CD8-positive, alpha-beta memory T cell (primary cell): ENCODE results near the gene GPATCH4. TPM values are rescaled to one million over a fixed set of nuclear protein-coding genes. Genes with fewer than 3 reads are reported as not detected.
"Not testable (repeated sequence)": the region's sequence is repeated elsewhere in the genome, so short reads cannot be mapped to it uniquely, and the experiment has no call there.

Source experiments
- CTCF ChIA-PET: fragments of 350-600 bp; sonication (Branson Sonifier 250); formaldehyde crosslinking; loops from one replicate; lab custom pipeline; 2021; ENCODE audit warnings: antibody characterized with exemption; lab: Charles Lee
- POLR2A ChIA-PET: fragments of 350-600 bp; sonication (Branson Sonifier 250); formaldehyde crosslinking; loops from one replicate; lab custom pipeline; 2021; ENCODE audit warnings: antibody characterized with exemption; lab: Charles Lee
- DNase-seq, 5 donors: peaks; one replicate each; pipeline versions ENCODE4 v3.0.0 to v3.0.0-alpha.2; 2020 to 2022; ENCODE audit warnings: mixed read lengths in 1 of 5
- H3K27ac ChIP-seq: one replicate; pipeline ENCODE4 v1.7.0; 2013; ENCODE audit warnings: low read depth, mild to moderate bottlenecking, low read length, moderate library complexity
- H3K27me3 ChIP-seq: 2 replicates; pipeline ENCODE4 v1.7.0; 2013; ENCODE audit warnings: low read length, mild to moderate bottlenecking; ENCODE audit not compliant: insufficient read depth, poor library complexity, severe bottlenecking
- H3K36me3 ChIP-seq: 2 replicates; pipeline ENCODE4 v1.7.0; 2013; ENCODE audit warnings: mild to moderate bottlenecking, low read length, moderate library complexity; ENCODE audit not compliant: insufficient read depth
- H3K4me1 ChIP-seq: 2 replicates; pipeline ENCODE4 v1.7.0; 2013; ENCODE audit warnings: mild to moderate bottlenecking, low read length, moderate library complexity; ENCODE audit not compliant: insufficient read depth
- H3K4me3 ChIP-seq: 2 replicates; pipeline ENCODE4 v1.7.0; 2013; ENCODE audit warnings: mild to moderate bottlenecking, low read length
- H3K9me3 ChIP-seq: 2 replicates; pipeline ENCODE4 v1.7.0; 2013; ENCODE audit warnings: mild to moderate bottlenecking, low read length
- H3K27ac Mint-ChIP-seq, 8 donors: one replicate each; pipeline ENCODE4 v1.8.0; 2020 to 2021; ENCODE audit warnings: mixed read lengths in 8 of 8, mild to moderate bottlenecking in 6 of 8, inconsistent platforms in 3 of 8, moderate library complexity in 3 of 8
- H3K27me3 Mint-ChIP-seq, 2 donors: one replicate each; pipeline ENCODE4 v1.8.0; 2020 to 2021; ENCODE audit warnings: mixed read lengths in 2 of 2, mild to moderate bottlenecking in 1 of 2, moderate library complexity in 1 of 2
- H3K36me3 Mint-ChIP-seq, 3 donors: one replicate each; pipeline ENCODE4 v1.8.0; 2020 to 2021; ENCODE audit warnings: mixed read lengths in 3 of 3, inconsistent platforms in 1 of 3, mild to moderate bottlenecking in 1 of 3
- H3K4me1 Mint-ChIP-seq, 3 donors: one replicate each; pipeline ENCODE4 v1.8.0; 2020 to 2021; ENCODE audit warnings: mixed read lengths in 3 of 3, inconsistent platforms in 1 of 3, mild to moderate bottlenecking in 1 of 3
- H3K4me3 Mint-ChIP-seq, 7 donors: one replicate each; pipeline ENCODE4 v1.8.0; 2020 to 2021; ENCODE audit warnings: mixed read lengths in 7 of 7, mild to moderate bottlenecking in 6 of 7, moderate library complexity in 4 of 7, inconsistent platforms in 2 of 7
- H3K9me3 Mint-ChIP-seq, 5 donors: one replicate each; pipeline ENCODE4 v1.8.0; 2020 to 2022; ENCODE audit warnings: mixed read lengths in 5 of 5, mild to moderate bottlenecking in 3 of 5, moderate library complexity in 2 of 5, inconsistent platforms in 1 of 5
- polyA plus RNA-seq: library from polyadenylated mRNA; unstranded; fragments of 300-500 nt; fragmentation: Illumina TruSeq; gene quantifications from one replicate; pipeline ENCODE4 v1.2.3, GENCODE V29; 2021
- total RNA-seq, 2 experiments: library from RNA; stranded (reverse); gene quantifications; one replicate each; pipeline ENCODE4 v1.2.3, GENCODE V29; 2021

Gene GPATCH4
- total and polyA plus RNA-seq, 3 experiments from 2014 or later = 58.7 to 131 (median 123) TPM

DNA sequence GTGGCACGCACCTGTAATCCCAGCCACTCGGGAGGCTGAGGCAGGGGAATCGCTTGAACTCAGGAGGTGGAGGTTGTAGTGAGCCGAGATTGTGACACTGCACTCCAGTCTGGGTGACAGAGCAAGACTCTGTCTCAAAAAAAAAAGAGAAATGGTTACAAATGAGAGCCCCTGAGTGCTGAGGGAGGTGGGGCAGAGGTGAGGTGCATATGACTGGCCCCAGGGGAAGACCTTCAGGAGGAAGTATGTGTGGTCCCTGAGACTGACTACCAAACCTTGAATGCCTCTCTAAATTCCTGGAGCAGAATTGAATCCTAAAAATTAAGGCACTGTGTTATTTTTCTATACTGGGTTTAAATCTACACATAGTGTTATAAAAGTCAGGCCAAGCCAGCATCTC, 6.1 kb upstream of the GPATCH4 start:
- CTCF ChIA-PET, H3K9me3 Mint-ChIP-seq: not testable (repeated sequence)
- H3K4me1 Mint-ChIP-seq = peaks cover 10 to 21% (median 14%) of the 10 kb centered on the region in 3 donors

DNA sequence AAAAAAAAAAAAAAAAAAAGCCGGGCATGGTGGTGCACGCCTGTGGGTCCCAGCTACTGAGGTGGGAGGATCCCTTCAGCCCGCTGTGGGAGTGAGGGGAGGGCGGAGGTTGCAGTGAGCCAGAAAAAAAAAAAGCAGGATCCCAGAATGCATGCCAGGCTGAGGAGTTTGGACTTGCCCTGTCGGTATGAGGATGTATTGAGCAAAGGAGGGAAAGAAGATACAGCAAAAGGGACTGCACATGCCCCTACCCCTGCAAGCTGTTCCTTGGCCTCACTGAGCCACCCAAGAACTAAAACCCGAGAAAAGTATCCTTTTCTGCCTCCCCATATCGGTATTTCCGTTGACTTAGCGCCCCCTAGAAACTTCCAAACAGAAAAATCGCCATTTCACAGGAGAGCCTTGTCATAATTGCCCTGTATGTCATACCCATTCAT, 1.3 kb upstream of the GPATCH4 start:
- H3K4me3 Mint-ChIP-seq = peak overlapping the region; percentile 54 to 80 (median 68)
- H3K36me3 Mint-ChIP-seq = peaks cover 0 to 25% (median 2%) of the 10 kb centered on the region in 3 donors
- DNase-seq = no peak
- no peaks in the 10 kb centered on the region for H3K9me3 Mint-ChIP-seq
- no peaks in the 10 kb centered on the region for H3K27me3 ChIP-seq
- peak overlapping the region in 3 of 8 donors; percentile 50 to 64 (median 51) for H3K27ac Mint-ChIP-seq
- ChIA-PET POLR2A (interaction anchor here (1.1 kb wide), 1 partner anchor 102 kb away, joined by 7 read pairs; the partner anchor contains the start of gene MEF2D), CTCF (interaction anchor here (0.9 to 2.5 kb wide), 3 partner anchors 9 to 217 kb away, joined by 3 to 8 read pairs (median 3); no protein-coding TSS in a partner anchor)
- H3K4me1 Mint-ChIP-seq = peaks cover 32 to 36% (median 35%) of the 10 kb centered on the region in 3 donors
- no peak overlapping the region for H3K4me3 ChIP-seq
- H3K27me3 Mint-ChIP-seq = no peaks in the 10 kb centered on the region
- peaks cover 32% of the 10 kb centered on the region for H3K4me1 ChIP-seq
- no peak overlapping the region for H3K27ac ChIP-seq
- peaks cover 14% of the 10 kb centered on the region for H3K36me3 ChIP-seq
- H3K9me3 ChIP-seq = no peaks in the 10 kb centered on the region

More for the DNA sequence above, 6.1 kb upstream of the GPATCH4 start:
- H3K27me3 Mint-ChIP-seq = peaks cover 5 to 20% of the 10 kb centered on the region in 2 donors
- H3K9me3 ChIP-seq, H3K4me3 Mint-ChIP-seq, H3K4me3 ChIP-seq, POLR2A ChIA-PET, H3K27ac Mint-ChIP-seq, DNase-seq, H3K36me3 ChIP-seq, H3K27me3 ChIP-seq, H3K36me3 Mint-ChIP-seq, H3K27ac ChIP-seq: not testable (repeated sequence)
- peaks cover 17% of the 10 kb centered on the region for H3K4me1 ChIP-seq

DNA sequence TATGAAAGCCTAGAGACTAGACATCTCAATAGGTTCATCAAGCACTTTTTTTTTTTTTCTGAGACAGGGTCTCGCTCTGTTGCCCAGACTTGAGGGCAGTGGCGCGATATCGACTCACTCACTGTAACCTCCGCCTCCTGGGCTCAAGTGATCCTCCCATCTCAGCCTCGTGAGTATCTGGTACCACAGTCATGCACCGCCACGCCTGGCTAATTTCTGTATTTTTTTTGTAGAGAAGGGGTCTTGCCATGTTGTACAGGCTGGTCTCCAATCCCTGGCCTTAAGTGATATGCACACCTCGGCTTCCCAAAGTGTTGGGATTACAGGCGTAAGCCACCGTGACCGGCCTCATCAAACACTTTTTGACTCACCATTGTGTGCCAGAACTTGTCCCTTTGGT, 613 bp upstream of the GPATCH4 start:
- no peaks in the 10 kb centered on the region for H3K9me3 Mint-ChIP-seq
- Histone ChIP-seq H3K4me3 (peak overlapping the region; percentile 97), H3K36me3 (peaks cover 21% of the 10 kb centered on the region), H3K9me3 (no peaks in the 10 kb centered on the region), H3K4me1 (peaks cover 32% of the 10 kb centered on the region), H3K27me3 (no peaks in the 10 kb centered on the region), H3K27ac (peak overlapping the region; percentile 68)
- ChIA-PET CTCF (interaction anchor here (0.9 to 2.5 kb wide), 6 partner anchors 9 to 216 kb away, joined by 3 to 11 read pairs (median 5); partner anchors contain the start of gene MEF2D), POLR2A (interaction anchor here (1.0 to 1.3 kb wide), 4 partner anchors 10 to 145 kb away, joined by 3 to 7 read pairs (median 4); partner anchors contain the start of genes MEF2D and NAXE)
- H3K4me1 Mint-ChIP-seq = peaks cover 34 to 36% (median 35%) of the 10 kb centered on the region in 3 donors
- peak overlapping the region; percentile 84 to 100 (median 95) for H3K4me3 Mint-ChIP-seq
- H3K36me3 Mint-ChIP-seq = peaks cover 0 to 32% (median 2%) of the 10 kb centered on the region in 3 donors
- H3K27ac Mint-ChIP-seq = peak overlapping the region; percentile 72 to 100 (median 96)
- H3K27me3 Mint-ChIP-seq = no peaks in the 10 kb centered on the region
- no peak for DNase-seq

DNA sequence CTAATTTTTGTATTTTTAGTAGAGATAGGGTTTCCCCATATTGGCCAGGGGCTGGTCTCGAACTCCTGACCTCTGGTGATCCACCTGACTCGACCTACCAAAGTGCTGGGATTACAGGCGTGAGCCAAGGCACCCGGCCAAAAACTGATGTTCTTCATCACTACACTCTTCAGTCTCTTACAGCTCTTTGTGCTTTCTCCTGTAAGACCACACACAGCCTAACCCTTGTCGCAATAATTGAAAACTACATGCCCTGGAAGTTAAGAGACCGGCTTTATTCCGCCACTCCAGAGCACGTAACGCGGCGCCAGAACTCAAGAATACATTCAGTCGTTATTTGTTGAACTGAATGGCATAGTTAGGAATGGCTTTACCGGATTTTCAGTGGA, 552 bp downstream of the GPATCH4 start:
- H3K4me3 ChIP-seq = peak overlapping the region; percentile 97
- Mint-ChIP-seq H3K4me3 (peak overlapping the region; percentile 84 to 100 (median 95)), H3K36me3 (peaks cover 0 to 44% (median 1%) of the 10 kb centered on the region in 3 donors), H3K4me1 (peaks cover 34 to 36% (median 35%) of the 10 kb centered on the region in 3 donors), H3K9me3 (no peaks in the 10 kb centered on the region), H3K27me3 (no peaks in the 10 kb centered on the region), H3K27ac (peak overlapping the region; percentile 72 to 100 (median 98))
- peak overlapping the region; percentile 68 for H3K27ac ChIP-seq
- no peak for DNase-seq
- ChIA-PET POLR2A (interaction anchor here (1.0 to 1.5 kb wide), 4 partner anchors 10 to 143 kb away, joined by 3 to 5 read pairs (median 4); partner anchors contain the start of genes MEF2D and NAXE), CTCF (interaction anchor here (1.2 to 2.5 kb wide), 4 partner anchors 10 to 215 kb away, joined by 4 to 11 read pairs (median 6); partner anchors contain the start of gene NAXE)
- H3K4me1 ChIP-seq = peaks cover 32% of the 10 kb centered on the region
- H3K27me3 ChIP-seq = no peaks in the 10 kb centered on the region
- no peaks in the 10 kb centered on the region for H3K9me3 ChIP-seq
- peaks cover 24% of the 10 kb centered on the region for H3K36me3 ChIP-seq

DNA sequence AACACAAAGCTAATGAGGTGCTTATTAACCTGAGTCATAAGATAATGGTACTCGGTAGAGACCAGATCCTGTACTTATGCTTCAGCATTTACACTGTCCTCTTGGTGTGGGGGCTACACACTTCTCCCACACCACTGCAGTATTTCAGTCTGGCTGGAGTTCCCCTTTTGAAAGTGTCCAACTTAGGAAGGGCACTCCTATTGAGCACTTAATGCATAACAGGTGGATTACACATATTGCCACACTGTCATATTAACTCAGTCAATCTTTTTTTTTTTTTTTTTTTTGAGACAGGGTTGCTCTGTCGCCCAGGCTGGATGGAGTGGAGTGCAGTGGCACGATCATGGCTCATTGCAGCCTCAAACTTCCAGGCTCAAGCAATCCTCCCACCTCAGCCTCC, 1.5 kb downstream of the GPATCH4 start:
- no peaks in the 10 kb centered on the region for H3K9me3 ChIP-seq
- DNase-seq = no peak
- POLR2A ChIA-PET = interaction anchor here (1.2 to 1.5 kb wide), 2 partner anchors 9 to 99 kb away, joined by 3 to 5 read pairs; partner anchors contain the start of genes MEF2D and NAXE
- H3K27ac ChIP-seq = no peak overlapping the region
- Mint-ChIP-seq H3K4me1 (peaks cover 36 to 40% (median 39%) of the 10 kb centered on the region in 3 donors), H3K27me3 (no peaks in the 10 kb centered on the region), H3K4me3 (peak overlapping the region in 6 of 7 donors; percentile 84 to 100 (median 96)), H3K9me3 (no peaks in the 10 kb centered on the region), H3K27ac (peak overlapping the region in 6 of 8 donors; percentile 64 to 100 (median 98)), H3K36me3 (peaks cover 0 to 53% (median 7%) of the 10 kb centered on the region in 3 donors)
- peaks cover 24% of the 10 kb centered on the region for H3K36me3 ChIP-seq
- CTCF ChIA-PET = interaction anchor here (1.3 to 2.2 kb wide), 3 partner anchors 14 to 154 kb away, joined by 4 to 11 read pairs (median 5); no protein-coding TSS in a partner anchor
- peaks cover 32% of the 10 kb centered on the region for H3K4me1 ChIP-seq
- no peak overlapping the region for H3K4me3 ChIP-seq
- H3K27me3 ChIP-seq = no peaks in the 10 kb centered on the region

DNA sequence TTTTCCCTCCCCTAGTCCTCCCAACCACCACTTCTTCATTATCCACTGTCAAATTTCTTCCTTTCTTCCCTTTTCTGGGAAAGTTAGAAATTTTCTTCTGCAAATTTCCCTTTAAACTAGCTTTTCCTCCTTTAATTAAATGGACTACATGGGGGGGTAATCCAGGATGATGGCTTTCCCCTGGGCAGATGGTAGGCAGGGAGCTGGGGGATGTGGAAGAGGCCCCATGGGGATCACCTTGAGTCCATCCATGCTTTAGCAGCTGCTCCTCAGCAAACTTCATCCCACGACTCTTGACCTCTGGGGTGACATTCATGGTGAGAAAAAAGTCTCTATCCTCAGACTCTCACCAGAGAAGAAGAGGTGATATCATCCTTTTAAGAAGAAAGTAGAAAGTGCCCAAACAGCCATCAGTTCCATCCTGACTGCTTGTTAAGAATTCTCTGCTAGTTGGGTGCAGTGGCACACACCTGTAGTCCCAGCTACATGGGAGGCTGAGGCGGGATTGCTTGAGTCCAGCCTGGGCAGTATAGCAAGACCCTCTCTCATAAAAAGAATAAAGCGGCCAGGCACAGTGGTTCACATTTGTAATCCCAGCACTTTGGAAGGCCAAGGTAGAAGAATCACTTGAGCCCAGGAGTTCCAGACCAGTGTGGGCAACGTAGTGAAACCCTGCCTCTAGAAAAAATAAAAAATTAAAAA, 2.4 kb downstream of the GPATCH4 start:
- H3K27me3 ChIP-seq = no peaks in the 10 kb centered on the region
- ChIA-PET POLR2A (interaction anchor here (0.8 kb wide), 1 partner anchor 98 kb away, joined by 5 read pairs; no protein-coding TSS in a partner anchor), CTCF (interaction anchor here (2.1 kb wide), 2 partner anchors 10 to 153 kb away, joined by 5 to 6 read pairs; no protein-coding TSS in a partner anchor)
- peak overlapping the region in 6 of 8 donors; percentile 2 to 99 (median 30) for H3K27ac Mint-ChIP-seq
- peaks cover 32% of the 10 kb centered on the region for H3K4me1 ChIP-seq
- H3K27me3 Mint-ChIP-seq = no peaks in the 10 kb centered on the region
- H3K36me3 ChIP-seq = peaks cover 24% of the 10 kb centered on the region
- no peak overlapping the region for H3K27ac ChIP-seq
- peaks cover 0 to 61% (median 7%) of the 10 kb centered on the region in 3 donors for H3K36me3 Mint-ChIP-seq
- no peak for DNase-seq
- H3K4me1 Mint-ChIP-seq = peaks cover 36 to 40% (median 40%) of the 10 kb centered on the region in 3 donors
- H3K9me3 Mint-ChIP-seq = no peaks in the 10 kb centered on the region
- no peak overlapping the region for H3K4me3 ChIP-seq
- H3K9me3 ChIP-seq = no peaks in the 10 kb centered on the region
- H3K4me3 Mint-ChIP-seq = peak overlapping the region in 2 of 7 donors; percentile 27 to 28

DNA sequence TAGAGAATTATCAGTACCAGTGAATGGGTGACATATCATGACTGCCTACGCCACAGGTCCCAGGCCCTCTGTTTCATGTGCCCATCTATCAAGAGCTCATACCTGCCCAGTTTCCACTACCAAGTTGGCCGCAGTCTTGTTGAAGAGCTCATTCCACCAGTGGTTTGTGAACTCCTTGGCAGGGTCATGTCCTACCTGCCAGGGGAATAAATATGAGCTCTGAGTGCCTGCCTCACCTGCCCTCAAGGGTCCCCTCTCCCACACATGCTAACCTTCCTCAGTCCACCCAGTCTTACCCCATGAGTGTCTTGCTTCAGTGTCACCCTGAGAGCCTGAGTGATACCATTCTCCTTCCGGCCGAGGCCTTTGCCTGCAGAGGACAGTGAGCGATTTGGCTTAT, 3.2 kb downstream of the GPATCH4 start:
- H3K27me3 ChIP-seq = no peaks in the 10 kb centered on the region
- no peak overlapping the region for H3K4me3 ChIP-seq
- Mint-ChIP-seq H3K36me3 (peaks cover 0 to 65% (median 7%) of the 10 kb centered on the region in 3 donors), H3K9me3 (no peaks in the 10 kb centered on the region), H3K4me3 (peak overlapping the region in 1 of 7 donors; percentile 28), H3K4me1 (peaks cover 36 to 40% (median 40%) of the 10 kb centered on the region in 3 donors), H3K27me3 (no peaks in the 10 kb centered on the region), H3K27ac (peak overlapping the region in 5 of 8 donors; percentile 2 to 52 (median 27))
- H3K27ac ChIP-seq = no peak overlapping the region
- no peak for DNase-seq
- POLR2A ChIA-PET = no interaction called here
- peaks cover 24% of the 10 kb centered on the region for H3K36me3 ChIP-seq
- peaks cover 32% of the 10 kb centered on the region for H3K4me1 ChIP-seq
- CTCF ChIA-PET = interaction anchor here (2.1 kb wide), 2 partner anchors 10 to 152 kb away, joined by 5 to 6 read pairs; no protein-coding TSS in a partner anchor
- H3K9me3 ChIP-seq = no peaks in the 10 kb centered on the region
